Vagina (tissue), 2 donors: Measurements from ENCODE around the gene TCF25. TPM values are rescaled to one million over a fixed set of nuclear protein-coding genes. Genes with fewer than 3 reads are reported as not detected.
A peak's percentile ranks its signal among the peaks of the same experiment; 100 is the strongest.

Source experiments
- DNase-seq, 2 donors: peaks; one replicate each; pipeline ENCODE4 v3.0.0-alpha.2; 2017; ENCODE audit errors: extremely low spot score in 2 of 2
- H3K27ac ChIP-seq: fragments of 200-600 bp; sonication (generic); one replicate; pipeline ENCODE4 v1.5.1; 2019
- H3K27me3 ChIP-seq: fragments of 200-600 bp; sonication (generic); one replicate; pipeline ENCODE4 v1.5.1; 2019
- H3K36me3 ChIP-seq, 2 donors: fragments of 200-600 bp; sonication (generic); one replicate each; pipeline ENCODE4 v1.5.1; 2017 to 2019
- H3K4me1 ChIP-seq: fragments of 200-600 bp; sonication (generic); one replicate; pipeline ENCODE4 v1.5.1; 2019
- H3K4me3 ChIP-seq, 2 donors: fragments of 200-600 bp; sonication (generic); 1 replicate in 1 of 2; 2 replicates in 1 of 2; pipeline ENCODE4 v1.5.1; 2016 to 2019
- H3K9me3 ChIP-seq: fragments of 200-600 bp; sonication (generic); one replicate; pipeline ENCODE4 v1.5.1; 2019
- CTCF ChIP-seq, 3 experiments: fragments of 450-650 bp in 2 of 3; fragments of 200-600 bp in 1 of 3; sonication (generic) in 1 of 3; IDR thresholded peaks; one replicate each; pipeline ENCODE4 v1.5.1; 2017 to 2019; ENCODE audit warnings: antibody characterized with exemption in 3 of 3, mild to moderate bottlenecking in 2 of 3, moderate library complexity in 2 of 3
- POLR2A ChIP-seq, 2 donors: fragments of 450-650 bp; IDR thresholded peaks; one replicate each; pipeline ENCODE4 v1.6.1; 2017; ENCODE audit warnings: antibody characterized with exemption in 2 of 2, mild to moderate bottlenecking in 2 of 2, moderate library complexity in 2 of 2
- POLR2AphosphoS5 ChIP-seq, 2 donors: sonication (generic); formaldehyde crosslinking; IDR thresholded peaks; one replicate each; pipeline ENCODE4 v1.9.0; 2017; ENCODE audit warnings: antibody characterized with exemption in 2 of 2, mild to moderate bottlenecking in 2 of 2, low read depth in 1 of 2; ENCODE audit not compliant: insufficient read depth in 1 of 2
- intact Hi-C: fragments of 100-400 bp; cut with DNase I; formaldehyde crosslinking; loops from one replicate; pipeline ENCODE4 v1.15.1; 2023
- total RNA-seq: library from RNA; depleted of rRNA; stranded (reverse); fragments of >200 nt; gene quantifications from one replicate; pipeline ENCODE4 v1.2.3, GENCODE V29; 2016

Gene TCF25
- total RNA-seq, 1 donor from 2014 or later, result 132 TPM

- TF ChIP-seq POLR2AphosphoS5 (IDR thresholded peaks at IDR 0.05; ENCODE audit: insufficient read depth in 1 of 2, low read depth in 1 of 2), result no peak
- no peak for TF ChIP-seq CTCF (IDR thresholded peaks at IDR 0.05)
- no peak for TF ChIP-seq POLR2A (IDR thresholded peaks at IDR 0.05)
- intact Hi-C loops, result no loop called here
- H3K4me1 ChIP-seq, result no peaks in the 10 kb centered on the region
- DNase-seq, result no peak
- H3K27me3 ChIP-seq, result no peaks in the 10 kb centered on the region
- no peak overlapping the region for H3K27ac ChIP-seq
- H3K9me3 ChIP-seq, result no peaks in the 10 kb centered on the region
- H3K36me3 ChIP-seq, result no peaks in the 10 kb centered on the region
- H3K4me3 ChIP-seq, result no peak overlapping the region
Observed at GRCh38 chr16:89938175-89938885, 64.9 kb downstream of the TCF25 start.

- Histone ChIP-seq H3K4me3 (no peak overlapping the region), H3K27ac (no peak overlapping the region), H3K4me1 (peaks cover 16% of the 10 kb centered on the region), H3K36me3 (no peaks in the 10 kb centered on the region), H3K27me3 (no peaks in the 10 kb centered on the region), H3K9me3 (no peaks in the 10 kb centered on the region)
- no peak for TF ChIP-seq POLR2AphosphoS5 (IDR thresholded peaks at IDR 0.05; ENCODE audit: insufficient read depth in 1 of 2, low read depth in 1 of 2)
- TF ChIP-seq CTCF (IDR thresholded peaks at IDR 0.05), result no peak
- TF ChIP-seq POLR2A (IDR thresholded peaks at IDR 0.05), result no peak
- DNase-seq, result no peak
- intact Hi-C loops, result no loop called here
Observed at GRCh38 chr16:89944773-89945172, 71.4 kb downstream of the TCF25 start.

- intact Hi-C loops, result no loop called here
- no peaks in the 10 kb centered on the region for H3K27me3 ChIP-seq
- no peaks in the 10 kb centered on the region for H3K9me3 ChIP-seq
Observed at GRCh38 chr16:89945654-89946053, 72.3 kb downstream of the TCF25 start.

GRCh38 chr16:89946515-89946914, 73.1 kb downstream of the TCF25 start:
- H3K36me3 ChIP-seq, result no peaks in the 10 kb centered on the region
- H3K4me3 ChIP-seq, result no peak overlapping the region
- H3K27ac ChIP-seq, result no peak overlapping the region
- TF ChIP-seq POLR2A (IDR thresholded peaks at IDR 0.05), result no peak
- no peak for TF ChIP-seq CTCF (IDR thresholded peaks at IDR 0.05)
- TF ChIP-seq POLR2AphosphoS5 (IDR thresholded peaks at IDR 0.05; ENCODE audit: insufficient read depth in 1 of 2, low read depth in 1 of 2), result no peak
- no peak for DNase-seq
- intact Hi-C loops, result no loop called here
- no peaks in the 10 kb centered on the region for H3K27me3 ChIP-seq
- H3K9me3 ChIP-seq, result no peaks in the 10 kb centered on the region
- H3K4me1 ChIP-seq, result peaks cover 20% of the 10 kb centered on the region

More at GRCh38 chr16:89945654-89946053, 72.3 kb downstream of the TCF25 start:
- no peak overlapping the region for H3K4me3 ChIP-seq
- no peak for DNase-seq
- H3K36me3 ChIP-seq, result no peaks in the 10 kb centered on the region
- H3K4me1 ChIP-seq, result peaks cover 20% of the 10 kb centered on the region
- TF ChIP-seq POLR2AphosphoS5 (IDR thresholded peaks at IDR 0.05; ENCODE audit: insufficient read depth in 1 of 2, low read depth in 1 of 2), result no peak
- no peak for TF ChIP-seq CTCF (IDR thresholded peaks at IDR 0.05)
- no peak for TF ChIP-seq POLR2A (IDR thresholded peaks at IDR 0.05)
- no peak overlapping the region for H3K27ac ChIP-seq

GRCh38 chr16:89949121-89949742, 75.8 kb downstream of the TCF25 start:
- Histone ChIP-seq H3K4me3 (peak overlapping the region; percentile 54 to 73), H3K4me1 (peaks cover 20% of the 10 kb centered on the region), H3K27ac (peak overlapping the region; percentile 53), H3K9me3 (no peaks in the 10 kb centered on the region), H3K27me3 (no peaks in the 10 kb centered on the region), H3K36me3 (no peaks in the 10 kb centered on the region)
- intact Hi-C loops, result no loop called here
- TF ChIP-seq POLR2A (IDR thresholded peaks at IDR 0.05), result no peak
- no peak for TF ChIP-seq CTCF (IDR thresholded peaks at IDR 0.05)
- no peak for TF ChIP-seq POLR2AphosphoS5 (IDR thresholded peaks at IDR 0.05; ENCODE audit: insufficient read depth in 1 of 2, low read depth in 1 of 2)
- no peak for DNase-seq
